K562 (cell line): ENCODE measurements around the gene SULT1A1. TPM values are rescaled to one million over a fixed set of nuclear protein-coding genes. Genes with fewer than 3 reads are reported as not detected.

Experiments used
- ATAC-seq: fragments of 200-7000 bp; cut with Tn5 transposase; 3 replicates; pipeline ENCODE4 v1.9.1; 2020; ENCODE audit warnings: moderate library complexity
- BruUV-seq: library from RNA; stranded (reverse); fragments of 400-500 nt; replicated peaks from 2 replicates; lab custom pipeline; 2021; lab: Mats Ljungman, UMichigan
- CTCF ChIA-PET: fragments of 300-600 bp; formaldehyde crosslinking; extraction: SDS; loops from one replicate; lab custom pipeline; 2021; ENCODE audit warnings: low intra/inter-chr PET ratio; lab: Yijun Ruan, JAX
- POLR2A ChIA-PET: fragments of 300-600, 350-650 bp; sonication (Branson Sonifier 250); formaldehyde crosslinking; extraction: SDS; loops from one replicate; lab custom pipeline; 2021; ENCODE audit warnings: antibody characterized with exemption, inconsistent platforms; lab: Yijun Ruan, JAX
- DNase-seq, 4 experiments: peaks; one replicate each; pipeline versions ENCODE4 v3.0.0 to v3.0.0-alpha.2; 2011 to 2018; ENCODE audit warnings: low spot score in 3 of 4, mixed read lengths in 3 of 4; ENCODE audit errors: extremely low read depth in 1 of 4
- FAIRE-seq: peaks from 2 replicates; lab custom pipeline; 2011; peaks lifted over from hg19 to GRCh38; lab: Jason Lieb, UNC
- H2AFZ ChIP-seq: 2 replicates; pipeline ENCODE4 v1.6.0; 2011; ENCODE audit warnings: low read depth, low read length, control low read depth, inconsistent platforms
- H3K27ac ChIP-seq: fragments of 200-600 bp; 3 replicates; pipeline ENCODE4 v1.8.0; 2011; ENCODE audit warnings: low read depth, mild to moderate bottlenecking, control low read depth, inconsistent platforms, low read length, moderate library complexity, mixed read lengths; ENCODE audit errors: extremely low read depth
- H3K27me3 ChIP-seq, 2 experiments: fragments of 300-600 bp in 1 of 2; 2 replicates in 1 of 2; 3 replicates in 1 of 2; pipeline versions ENCODE4 v1.6.0 to v1.8.0; 2011; ENCODE audit warnings: inconsistent platforms in 2 of 2, low read length in 2 of 2, mild to moderate bottlenecking in 1 of 2, mixed read lengths in 1 of 2, moderate library complexity in 1 of 2; ENCODE audit not compliant: control insufficient read depth in 2 of 2, insufficient read depth in 2 of 2
- H3K36me3 ChIP-seq: fragments of 300-600 bp; 3 replicates; pipeline ENCODE4 v1.8.0; 2011; ENCODE audit warnings: mild to moderate bottlenecking, low read length, inconsistent platforms; ENCODE audit not compliant: control insufficient read depth, insufficient read depth
- H3K4me1 ChIP-seq, 2 experiments: fragments of 200-600 bp in 1 of 2; replicated peaks in 1 of 2; 2 replicates in 1 of 2; 3 replicates in 1 of 2; pipeline versions ENCODE4 v1.5.1 to v1.8.0; 2011; ENCODE audit warnings: inconsistent platforms in 2 of 2, low read length in 2 of 2, mild to moderate bottlenecking in 1 of 2, mixed read lengths in 1 of 2, moderate library complexity in 1 of 2; ENCODE audit not compliant: control insufficient read depth in 2 of 2, insufficient read depth in 2 of 2
- H3K4me2 ChIP-seq: 2 replicates; pipeline ENCODE4 v1.6.1; 2011; ENCODE audit warnings: low read length, control low read depth, inconsistent platforms, mixed read lengths; ENCODE audit not compliant: insufficient read depth
- H3K4me3 ChIP-seq: fragments of 200-600 bp; sonication (generic), shearing (Covaris generic); 2 replicates; pipeline ENCODE4 v1.5.1; 2016; ENCODE audit warnings: control low read depth, inconsistent platforms
- H3K79me2 ChIP-seq: fragments of 200-600 bp; 3 replicates; pipeline ENCODE4 v1.8.0; 2011; ENCODE audit warnings: low read length, inconsistent platforms; ENCODE audit not compliant: control insufficient read depth, insufficient read depth
- H3K9ac ChIP-seq, 2 experiments: 2 replicates each; pipeline versions ENCODE4 v1.6.0 to v1.6.1; 2011; ENCODE audit warnings: low read depth in 2 of 2, low read length in 2 of 2, control low read depth in 1 of 2, inconsistent platforms in 1 of 2, mild to moderate bottlenecking in 1 of 2, mixed read lengths in 1 of 2; ENCODE audit not compliant: insufficient read depth in 1 of 2
- H3K9me1 ChIP-seq: one replicate; pipeline ENCODE4 v1.6.0; 2011; ENCODE audit warnings: inconsistent platforms, mild to moderate bottlenecking, low read length, moderate library complexity; ENCODE audit not compliant: control insufficient read depth, insufficient read depth
- H3K9me3 ChIP-seq: replicated peaks from 2 replicates; pipeline ENCODE4 v1.5.1; 2011; ENCODE audit warnings: low read depth, low read length, inconsistent platforms; ENCODE audit not compliant: control insufficient read depth, insufficient read depth
- H4K20me1 ChIP-seq: replicated peaks from 2 replicates; pipeline ENCODE4 v1.6.1; 2011; ENCODE audit warnings: low read length, inconsistent platforms, mixed read lengths; ENCODE audit not compliant: control insufficient read depth, insufficient read depth
- CAMTA2 ChIP-seq: fragments of 250-450 bp; sonication (Bioruptor Pico); conservative IDR thresholded peaks from 2 replicates; pipeline ENCODE4 v1.5.1; 2022
- CBFA2T3 ChIP-seq: fragments of 450-650 bp; IDR thresholded peaks from 2 replicates; pipeline ENCODE4 v1.6.1; 2017
- ERF ChIP-seq: fragments of 450-650 bp; formaldehyde crosslinking; IDR thresholded peaks from 2 replicates; pipeline ENCODE4 v1.4.0; 2020; ENCODE audit warnings: mild to moderate bottlenecking, mixed read lengths
- EZH2 ChIP-seq: IDR thresholded peaks from 2 replicates; pipeline ENCODE4 v1.6.1; 2012; ENCODE audit warnings: low read depth, mild to moderate bottlenecking, inconsistent platforms, low read length, borderline replicate concordance
- MAZ ChIP-seq, 2 experiments: fragments of 450-650 bp in 1 of 2; sonication (generic) in 1 of 2; formaldehyde crosslinking; IDR thresholded peaks in 1 of 2; conservative IDR thresholded peaks in 1 of 2; 2 replicates each; pipeline versions ENCODE4 v1.4.0 to v1.5.0; 2020; ENCODE audit warnings: mild to moderate bottlenecking in 1 of 2, missing genetic modification reagents in 1 of 2
- MCM2 ChIP-seq: fragments of 450-650 bp; IDR thresholded peaks from 2 replicates; pipeline ENCODE4 v1.6.1; 2017; ENCODE audit warnings: low read depth, mild to moderate bottlenecking
- POLR2B ChIP-seq: fragments of 450-650 bp; IDR thresholded peaks from 2 replicates; pipeline ENCODE4 v1.6.1; 2018; ENCODE audit warnings: low read depth; ENCODE audit not compliant: partially characterized antibody
- PRMT5 ChIP-seq: sonication (generic); formaldehyde crosslinking; IDR thresholded peaks from 2 replicates; pipeline ENCODE4 v1.5.0; 2020; ENCODE audit warnings: missing genetic modification reagents
- SMARCB1 ChIP-seq: IDR thresholded peaks from 2 replicates; pipeline ENCODE4 v1.6.1; 2011; ENCODE audit warnings: improper control_type of control experiment, low read depth; ENCODE audit not compliant: insufficient read length
- TRIM25 ChIP-seq: fragments of 450-650 bp; IDR thresholded peaks from 2 replicates; pipeline ENCODE4 v1.7.0; 2016; ENCODE audit warnings: borderline replicate concordance
- ZNF507 ChIP-seq: conservative IDR thresholded peaks from 2 replicates; pipeline ENCODE4 v1.6.1; 2017; ENCODE audit warnings: missing genetic modification characterization, missing compliant biosample characterization
- WGBS: fragments of 100-300 bp; shearing (Covaris generic); methylation state at CpG from one replicate; pipeline ENCODE4 v1.1.6; 2016; ENCODE audit warnings: low coverage, mixed read lengths; ENCODE audit not compliant: insufficient coverage; ENCODE audit errors: missing lambda C conversion rate; 5-methylcytosine and 5-hydroxymethylcytosine counted together
- in situ Hi-C: fragments of 300-500 bp; cut with MboI; formaldehyde crosslinking; loops from 4 replicates; pipeline ENCODE4 v1.15.0; 2018; ENCODE audit warnings: inconsistent platforms, mixed read lengths
- intact Hi-C: fragments of 100-400 bp; cut with micrococcal nuclease; formaldehyde crosslinking; loops from 2 replicates; pipeline ENCODE4 v1.14.2; 2022
- polyA plus RNA-seq, 8 experiments: library from polyadenylated mRNA; depleted of rRNA in 4 of 8; stranded (reverse) in 5 of 8; unstranded in 3 of 8; fragments of >200 nt; fragmentation: Nextera tagmentation in 2 of 8; fragmentation: Illumina TruSeq in 1 of 8; extraction: Ambion mirVana in 2 of 8; extraction: Trizol in 1 of 8; gene quantifications; 2 replicates each; pipeline versions ENCODE4 v1.2.1 to v1.2.3, GENCODE V29; 2011 to 2014; ENCODE audit warnings: inconsistent platforms in 1 of 8, missing spikeins in 1 of 8
- total RNA-seq, 7 experiments: library from RNA; depleted of rRNA in 6 of 7; stranded (reverse); fragments of >200 nt in 6 of 7; fragmentation: Illumina TruSeq in 2 of 7; extraction: Trizol in 2 of 7; gene quantifications; 2 replicates each; pipeline versions ENCODE4 v1.2.1 to v1.2.3, GENCODE V29; 2011 to 2021; ENCODE audit warnings: low replicate concordance in 1 of 7
- TF ChIP-seq, protein P1 (sequence below): sonication (generic); formaldehyde crosslinking; IDR thresholded peaks from 2 replicates; pipeline ENCODE4 v1.9.0; 2022; ENCODE audit warnings: mild to moderate bottlenecking, missing genetic modification reagents
- TF ChIP-seq, protein P2 (sequence below): fragments of 450-650 bp; formaldehyde crosslinking; IDR thresholded peaks from 2 replicates; pipeline ENCODE4 v1.4.0; 2020; ENCODE audit warnings: mild to moderate bottlenecking

Gene SULT1A1
- total and polyA plus RNA-seq, 9 of the 15 experiments (the other 6 are each of a cell fraction or from before 2014, with no cell fraction given), result 3.4 to 30.1 (median 16.6) TPM

GRCh38 chr16:28592511-28592910, 17.3 kb downstream of the SULT1A1 start:
- no peak for FAIRE-seq
- Histone ChIP-seq H3K27me3 (no peaks in the 10 kb centered on the region), H3K9me1 (no peaks in the 10 kb centered on the region), H3K9me3 (no peaks in the 10 kb centered on the region), H3K79me2 (no peaks in the 10 kb centered on the region), H3K36me3 (peaks cover 26% of the 10 kb centered on the region; the same call in 2 of the 3 replicates), H3K4me3 (no peak overlapping the region), H3K4me1 (peaks cover 4 to 17% of the 10 kb centered on the region in 2 experiments), H2AFZ (no peak overlapping the region), H3K27ac (no peak overlapping the region), H3K9ac (no peak overlapping the region), H4K20me1 (no peaks in the 10 kb centered on the region), H3K4me2 (no peak overlapping the region)
- BruUV-seq, result no TSS peak
- ChIA-PET CTCF (no interaction called here), POLR2A (interaction anchor here (0.6 to 1.1 kb wide), 3 partner anchors 10 to 38 kb away, joined by 3 read pairs; no protein-coding TSS in a partner anchor)
- in situ Hi-C loops (no loop called here), intact Hi-C loops (no loop called here)
- no peak for ATAC-seq
- 75% methylated on average over 5 of the region's 5 CpGs for WGBS
- TF ChIP-seq POLR2B (peak; percentile 20), ZNF507 (tag) (no peak)
- no peak for DNase-seq

DNA sequence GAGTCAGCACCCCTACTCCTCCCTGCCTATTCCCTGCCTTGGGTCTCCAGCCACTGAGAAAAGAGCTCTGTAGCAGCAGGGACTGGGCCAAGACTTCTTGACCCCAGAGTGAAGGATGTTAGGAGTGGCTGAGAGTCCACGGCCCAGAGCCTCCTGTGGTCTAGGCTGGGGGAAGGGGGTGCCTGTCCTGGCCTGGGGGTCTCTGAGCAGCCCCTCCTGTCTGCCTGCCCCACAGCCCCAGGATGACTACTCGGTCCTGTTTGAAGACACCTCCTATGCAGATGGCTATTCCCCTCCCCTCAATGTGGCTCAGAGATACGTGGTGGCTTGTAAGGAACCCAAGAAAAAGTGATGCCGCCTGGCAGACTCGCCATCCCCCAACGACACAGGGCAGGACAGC, 18.5 kb downstream of the SULT1A1 start:
- BruUV-seq, result no TSS peak
- ATAC-seq (no peak), FAIRE-seq (no peak), DNase-seq (no peak)
- H3K4me2 ChIP-seq, result no peak overlapping the region
- H3K27me3 ChIP-seq, result no peaks in the 10 kb centered on the region
- no peak overlapping the region for H2AFZ ChIP-seq
- intact Hi-C loops, result no loop called here
- H3K9me1 ChIP-seq, result no peaks in the 10 kb centered on the region
- POLR2A ChIA-PET, result interaction anchor here (0.7 to 1.2 kb wide), 3 partner anchors 10 to 27 kb away, joined by 3 to 6 read pairs (median 3); no protein-coding TSS in a partner anchor
- peaks cover 0 to 5% of the 10 kb centered on the region in 2 experiments; a peak in 3 of 5 replicates for H3K4me1 ChIP-seq
- in situ Hi-C loops, result no loop called here
- H3K79me2 ChIP-seq, result no peaks in the 10 kb centered on the region
- 78% methylated on average over 6 of the region's 6 CpGs for WGBS
- H4K20me1 ChIP-seq, result no peaks in the 10 kb centered on the region
- H3K9ac ChIP-seq, result no peak overlapping the region
- CTCF ChIA-PET, result no interaction called here
- peaks cover 31% of the 10 kb centered on the region; the same call in 2 of the 3 replicates for H3K36me3 ChIP-seq
- no peaks in the 10 kb centered on the region for H3K9me3 ChIP-seq
- no peak overlapping the region for H3K27ac ChIP-seq
- H3K4me3 ChIP-seq, result no peak overlapping the region
- TF ChIP-seq MAZ (CRISPR knock-in tag; conservative IDR thresholded peaks at IDR 0.05 in 1 of 2, IDR thresholded peaks at IDR 0.05 in 1 of 2) (no peak), ERF (CRISPR knock-in tag) (no peak), CBFA2T3 (no peak), MCM2 (no peak), EZH2 (no peak), CAMTA2 (CRISPR knock-in tag) (no peak), SMARCB1 (no peak), TRIM25 (no peak), PRMT5 (CRISPR knock-in tag) (no peak)
- TF ChIP-seq, protein P1, sequence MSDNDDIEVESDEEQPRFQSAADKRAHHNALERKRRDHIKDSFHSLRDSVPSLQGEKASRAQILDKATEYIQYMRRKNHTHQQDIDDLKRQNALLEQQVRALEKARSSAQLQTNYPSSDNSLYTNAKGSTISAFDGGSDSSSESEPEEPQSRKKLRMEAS (CRISPR knock-in tag), result no peak
- TF ChIP-seq, protein P2, sequence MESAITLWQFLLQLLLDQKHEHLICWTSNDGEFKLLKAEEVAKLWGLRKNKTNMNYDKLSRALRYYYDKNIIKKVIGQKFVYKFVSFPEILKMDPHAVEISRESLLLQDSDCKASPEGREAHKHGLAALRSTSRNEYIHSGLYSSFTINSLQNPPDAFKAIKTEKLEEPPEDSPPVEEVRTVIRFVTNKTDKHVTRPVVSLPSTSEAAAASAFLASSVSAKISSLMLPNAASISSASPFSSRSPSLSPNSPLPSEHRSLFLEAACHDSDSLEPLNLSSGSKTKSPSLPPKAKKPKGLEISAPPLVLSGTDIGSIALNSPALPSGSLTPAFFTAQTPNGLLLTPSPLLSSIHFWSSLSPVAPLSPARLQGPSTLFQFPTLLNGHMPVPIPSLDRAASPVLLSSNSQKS (CRISPR knock-in tag), result no peak
